Endothelial cell of hepatic sinusoid (primary cell): ENCODE measurements around the gene HOXD8.

ENCODE experiments used
- in situ Hi-C: cut with HindIII; loops from 2 replicates; pipeline ENCODE4 v1.10.0; 2017; ENCODE audit warnings: low sequenced_read_pairs

The HOXD8 gene

GRCh38 chr2:176101842-176102241, 27.7 kb upstream of the HOXD8 start:
- in situ Hi-C loops, result loop anchor here (25.0 kb wide), 1 partner anchor 1035 kb away; no protein-coding TSS in a partner anchor

- in situ Hi-C loops, result loop anchor here (25.0 kb wide), 1 partner anchor 1035 kb away; no protein-coding TSS in a partner anchor
Observed at GRCh38 chr2:176102309-176102866, 27.1 kb upstream of the HOXD8 start.

- in situ Hi-C loops, result loop anchor here (25.0 kb wide), 1 partner anchor 1034 kb away; no protein-coding TSS in a partner anchor
Observed at GRCh38 chr2:176103194-176103593, 26.3 kb upstream of the HOXD8 start.

GRCh38 chr2:176103742-176104315, 25.7 kb upstream of the HOXD8 start:
- in situ Hi-C loops, result loop anchor here (25.0 kb wide), 1 partner anchor 1033 kb away; no protein-coding TSS in a partner anchor

- in situ Hi-C loops, result loop anchor here (25.0 kb wide), 1 partner anchor 1033 kb away; no protein-coding TSS in a partner anchor
Observed at GRCh38 chr2:176104316-176105077, 25.0 kb upstream of the HOXD8 start.

GRCh38 chr2:176105078-176105729, 24.3 kb upstream of the HOXD8 start:
- in situ Hi-C loops, result loop anchor here (25.0 kb wide), 1 partner anchor 1032 kb away; no protein-coding TSS in a partner anchor

- in situ Hi-C loops, result loop anchor here (25.0 kb wide), 1 partner anchor 1031 kb away; no protein-coding TSS in a partner anchor
Observed at GRCh38 chr2:176105730-176106580, 23.6 kb upstream of the HOXD8 start.

- in situ Hi-C loops, result loop anchor here (25.0 kb wide), 1 partner anchor 1030 kb away; no protein-coding TSS in a partner anchor
Observed at GRCh38 chr2:176106581-176107539, 22.6 kb upstream of the HOXD8 start, which contains the start of gene HOXD11. Gene HOXD11, plus strand, starts transcription at chr2:176107280. Its CDS starts 76 bp downstream, at chr2:176107356.

GRCh38 chr2:176107731-176108181, 21.7 kb upstream of the HOXD8 start:
- in situ Hi-C loops, result loop anchor here (25.0 kb wide), 1 partner anchor 1030 kb away; no protein-coding TSS in a partner anchor

GRCh38 chr2:176109192-176109901, 20.2 kb upstream of the HOXD8 start:
- in situ Hi-C loops, result loop anchor here (25.0 kb wide), 1 partner anchor 1028 kb away; no protein-coding TSS in a partner anchor

GRCh38 chr2:176109946-176110345, 19.6 kb upstream of the HOXD8 start:
- in situ Hi-C loops, result loop anchor here (25.0 kb wide), 1 partner anchor 1027 kb away; no protein-coding TSS in a partner anchor

- in situ Hi-C loops, result loop anchor here (25.0 kb wide), 1 partner anchor 1027 kb away; no protein-coding TSS in a partner anchor
Observed at GRCh38 chr2:176110415-176111308, 18.8 kb upstream of the HOXD8 start.

- in situ Hi-C loops, result loop anchor here (25.0 kb wide), 1 partner anchor 1026 kb away; no protein-coding TSS in a partner anchor
Observed at GRCh38 chr2:176111309-176111663, 18.2 kb upstream of the HOXD8 start.

GRCh38 chr2:176111846-176112374, 17.6 kb upstream of the HOXD8 start:
- in situ Hi-C loops, result loop anchor here (25.0 kb wide), 1 partner anchor 1025 kb away; no protein-coding TSS in a partner anchor

- in situ Hi-C loops, result loop anchor here (25.0 kb wide), 1 partner anchor 1025 kb away; no protein-coding TSS in a partner anchor
Observed at GRCh38 chr2:176112375-176113302, 16.9 kb upstream of the HOXD8 start.
